Hepatic stellate cell (primary cell): ENCODE results near the gene SLC2A5.

Experiments
- DNase-seq: peaks from one replicate; pipeline ENCODE4 v3.0.0; 2011; ENCODE audit warnings: low spot score

Gene SLC2A5

GRCh38 chr1:9093091-9093490 is 23.7 kb upstream of the SLC2A5 start:
- DNase-seq = no peak

- no peak for DNase-seq
Observed at GRCh38 chr1:9088807-9089206, 19.4 kb upstream of the SLC2A5 start.

GRCh38 chr1:9087411-9088125 is 18.1 kb upstream of the SLC2A5 start:
- no peak for DNase-seq

DNA sequence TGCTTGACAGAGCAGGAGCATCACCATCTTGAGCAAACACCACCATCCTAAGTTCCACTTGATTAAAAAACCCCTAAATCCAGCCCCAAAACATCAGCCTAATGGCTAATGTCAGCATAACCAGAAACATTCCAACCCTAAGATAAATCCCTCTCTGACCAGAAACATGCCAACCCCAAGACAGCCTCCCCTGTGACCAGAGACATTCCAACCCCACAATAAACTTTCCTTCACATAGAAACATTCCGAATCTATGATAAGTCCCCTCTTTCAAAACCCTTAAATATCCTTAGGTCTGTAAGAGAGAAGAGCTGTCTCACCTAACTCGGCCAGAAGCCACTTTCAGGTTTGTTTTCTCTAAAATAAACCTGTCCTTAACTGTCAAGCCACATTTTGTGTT is 17.4 kb upstream of the SLC2A5 start:
- no peak for DNase-seq

- no peak for DNase-seq
Observed at GRCh38 chr1:9086045-9086444, 16.6 kb upstream of the SLC2A5 start.

DNA sequence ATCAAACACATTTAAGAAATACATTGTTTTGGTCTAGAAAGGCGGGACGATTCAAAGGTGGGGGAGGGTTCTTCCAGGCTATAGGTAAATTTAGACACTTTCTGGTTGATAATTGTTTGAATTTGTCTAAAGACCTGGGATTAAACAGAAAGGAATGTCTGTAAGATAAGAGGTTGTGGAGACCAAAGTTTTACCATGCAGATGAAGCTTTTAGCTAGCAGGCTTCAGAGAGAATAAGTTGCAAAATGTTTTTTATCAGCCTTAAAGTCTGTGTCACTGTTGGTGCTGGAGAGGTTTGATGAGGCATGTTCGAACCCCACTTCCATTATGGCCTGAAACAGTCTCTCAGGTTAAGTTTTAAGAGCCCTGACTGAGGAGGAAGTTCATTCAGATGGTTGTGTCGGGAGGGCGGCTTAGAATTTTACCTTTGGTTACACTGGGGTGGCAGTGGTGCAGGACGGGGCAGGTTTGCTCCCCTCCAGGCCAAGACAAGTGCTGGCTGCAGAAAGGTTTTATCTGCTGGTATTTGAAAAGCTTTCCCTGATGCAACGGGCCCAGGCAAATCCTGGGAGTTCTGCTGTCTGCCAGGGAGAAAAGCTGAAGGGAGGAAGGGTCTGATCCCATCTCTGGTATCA is 16.0 kb upstream of the SLC2A5 start:
- no peak for DNase-seq

DNA sequence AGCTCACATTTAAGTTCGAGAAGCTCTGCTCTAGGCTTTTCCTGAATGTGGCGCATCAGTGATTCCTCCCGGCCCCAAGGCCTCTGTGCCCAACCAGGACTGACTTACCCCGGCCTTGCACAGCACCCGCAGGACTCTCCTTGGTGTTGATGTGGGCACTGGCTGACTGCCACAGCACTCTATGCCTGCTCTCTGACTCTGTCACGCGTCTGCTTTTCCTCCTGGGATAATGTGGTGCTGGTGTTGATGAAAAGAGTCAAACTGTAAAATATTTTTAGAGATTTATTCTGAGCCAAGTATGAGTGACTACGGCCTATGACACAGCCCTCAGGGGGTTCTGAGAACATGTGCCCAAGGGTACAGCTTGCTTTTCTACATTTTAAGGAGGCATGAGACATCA is 15.5 kb upstream of the SLC2A5 start:
- no peak for DNase-seq

- no peak for DNase-seq
Observed at GRCh38 chr1:9081473-9081872, 12.0 kb upstream of the SLC2A5 start.

DNA sequence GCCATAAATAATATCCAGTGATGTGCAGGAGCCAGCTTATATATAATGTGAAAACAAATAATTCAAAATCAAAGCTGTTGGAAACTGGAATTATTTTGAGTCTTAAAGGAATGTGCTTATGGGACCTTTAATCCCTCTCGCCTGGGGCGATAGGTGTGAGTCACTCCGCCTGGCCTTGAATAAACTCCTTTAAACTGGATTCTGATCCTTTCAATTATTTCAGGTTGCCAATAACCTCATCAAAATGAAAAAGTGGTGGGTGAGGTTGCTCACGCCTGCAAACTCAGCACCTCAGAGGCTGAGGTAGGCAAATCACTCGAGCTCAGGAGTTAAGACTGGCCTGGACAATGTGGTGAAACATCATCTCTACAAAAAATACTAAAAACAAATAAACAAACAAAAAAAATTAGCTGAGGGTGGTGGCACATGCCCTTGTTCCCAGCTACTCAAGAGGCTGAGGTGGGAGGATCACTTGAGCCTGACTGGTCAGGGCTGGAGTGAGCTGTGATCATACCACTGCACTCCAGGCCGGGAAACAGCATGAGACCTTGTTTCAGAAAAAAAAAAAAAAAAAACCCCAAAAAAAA is 11.4 kb upstream of the SLC2A5 start:
- DNase-seq = no peak

GRCh38 chr1:9079988-9080704 is 10.7 kb upstream of the SLC2A5 start:
- DNase-seq = no peak

DNA sequence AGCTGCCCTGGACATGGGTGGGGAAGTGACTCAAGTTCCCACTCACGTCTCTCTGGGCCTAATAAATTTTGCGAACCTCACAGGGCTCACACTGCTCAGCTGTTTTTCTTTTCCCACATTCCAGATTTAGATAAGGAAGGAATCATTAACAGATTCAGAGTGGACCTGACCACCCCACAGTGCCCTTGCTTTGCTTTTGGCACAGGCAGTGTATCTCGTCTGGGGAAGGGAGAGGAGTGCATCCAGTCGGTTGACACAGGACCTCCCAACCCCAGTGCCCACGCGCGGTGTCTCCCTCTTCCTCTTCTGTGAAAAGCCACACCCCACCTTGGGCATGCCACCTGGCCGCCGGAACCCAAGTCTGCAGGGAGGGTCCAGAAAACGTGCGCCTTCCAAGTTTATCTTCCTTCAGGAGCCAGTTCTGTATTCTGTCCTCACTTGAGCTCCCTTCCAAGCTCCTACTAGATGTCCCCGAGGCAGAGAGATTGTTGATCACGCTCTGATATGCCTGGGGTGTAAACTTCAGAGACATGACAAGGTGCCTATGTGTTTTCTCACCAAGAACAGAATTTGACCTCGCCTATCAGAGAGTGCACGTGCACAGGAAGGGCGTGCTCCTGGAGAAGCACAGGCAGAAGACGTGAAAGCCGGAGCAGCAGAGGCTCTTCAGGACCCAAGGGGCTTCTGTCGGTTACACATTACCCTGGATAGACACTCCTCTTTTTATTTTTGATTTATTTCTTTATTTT is 9.5 kb upstream of the SLC2A5 start:
- no peak for DNase-seq

GRCh38 chr1:9078015-9078751 is 8.7 kb upstream of the SLC2A5 start:
- DNase-seq = no peak

GRCh38 chr1:9075022-9075421 is 5.6 kb upstream of the SLC2A5 start:
- DNase-seq = no peak

- no peak for DNase-seq
Observed at GRCh38 chr1:9073143-9073542, 3.7 kb upstream of the SLC2A5 start.

- DNase-seq = peak; percentile 51
Observed at GRCh38 chr1:9071554-9072235, 2.3 kb upstream of the SLC2A5 start.

- no peak for DNase-seq
Observed at GRCh38 chr1:9070486-9070885, 1.1 kb upstream of the SLC2A5 start.

DNA sequence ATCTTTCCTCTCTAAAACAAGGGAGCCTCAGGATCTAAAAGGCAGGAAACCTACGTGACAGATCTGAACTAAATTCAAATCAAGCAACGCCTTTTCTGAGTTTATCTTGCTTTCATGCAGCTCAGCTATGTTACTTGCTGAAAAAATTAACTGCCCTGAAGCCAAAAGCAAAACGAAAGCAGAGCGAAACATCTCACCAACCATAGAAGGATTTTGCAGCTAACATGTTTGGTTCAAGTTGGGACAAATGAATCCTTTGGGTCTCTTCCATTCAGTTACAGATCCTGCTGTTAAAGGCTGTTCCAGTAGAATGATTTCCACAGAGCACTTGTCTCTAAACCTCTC is 482 bp downstream of the SLC2A5 start:
- no peak for DNase-seq

DNA sequence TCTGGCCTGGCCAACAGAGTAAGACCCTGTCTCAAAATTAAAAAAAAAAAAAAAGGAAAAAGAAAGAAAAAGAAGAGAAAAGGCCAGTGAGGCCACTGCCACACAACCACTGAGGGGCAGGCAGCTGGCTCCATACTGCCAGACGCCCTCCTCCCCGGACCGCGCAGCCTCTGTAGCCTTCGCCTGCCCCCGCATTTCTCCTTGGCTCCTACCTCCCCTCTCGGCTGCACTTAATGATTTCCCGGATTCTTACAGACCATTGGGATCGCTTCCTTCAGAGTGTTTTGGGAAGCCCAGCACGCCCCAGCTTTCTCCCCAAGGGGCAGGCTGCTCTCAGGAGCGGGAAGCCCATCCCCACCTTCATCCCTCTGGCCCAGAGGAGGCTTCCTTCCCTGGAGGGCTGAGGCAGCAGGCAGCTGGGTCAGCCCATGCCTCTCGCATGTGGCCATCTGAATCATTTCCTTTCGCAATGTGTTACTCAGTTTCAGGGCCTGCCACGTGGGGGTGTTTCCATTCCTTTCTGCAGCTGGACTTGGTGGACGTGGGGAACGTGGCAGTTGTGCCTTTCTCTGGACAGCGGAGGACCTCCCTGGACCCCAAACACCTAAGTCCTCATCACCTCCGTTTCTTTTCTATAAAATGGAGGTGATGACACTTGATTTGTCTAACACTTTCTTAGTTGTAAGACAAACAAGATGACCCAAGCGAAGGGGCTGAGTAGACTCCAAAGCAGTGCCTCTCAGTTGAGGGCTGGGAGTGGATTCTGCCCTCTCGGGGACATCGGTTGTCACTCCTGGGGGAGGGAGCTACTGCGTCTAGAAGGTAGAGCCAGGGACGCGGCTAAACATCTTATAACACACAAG is 2.3 kb downstream of the SLC2A5 start:
- peak; percentile 87 for DNase-seq

- no peak for DNase-seq
Observed at GRCh38 chr1:9065213-9065751, 4.2 kb downstream of the SLC2A5 start.

GRCh38 chr1:9062846-9063245 is 6.6 kb downstream of the SLC2A5 start:
- DNase-seq = no peak
